K562 (cell line): Measurements from ENCODE around the gene EMC10. TPM values are rescaled to one million over a fixed set of nuclear protein-coding genes. Genes with fewer than 3 reads are reported as not detected.
A peak's percentile ranks its signal among the peaks of the same experiment; 100 is the strongest.

Source experiments
- ATAC-seq: fragments of 200-7000 bp; cut with Tn5 transposase; 3 replicates; pipeline ENCODE4 v1.9.1; 2020; ENCODE audit warnings: moderate library complexity
- BruUV-seq: library from RNA; stranded (reverse); fragments of 400-500 nt; replicated peaks from 2 replicates; lab custom pipeline; 2021; lab: Mats Ljungman, UMichigan
- CTCF ChIA-PET: fragments of 300-600 bp; formaldehyde crosslinking; extraction: SDS; loops from one replicate; lab custom pipeline; 2021; ENCODE audit warnings: low intra/inter-chr PET ratio; lab: Yijun Ruan, JAX
- POLR2A ChIA-PET: fragments of 300-600, 350-650 bp; sonication (Branson Sonifier 250); formaldehyde crosslinking; extraction: SDS; loops from one replicate; lab custom pipeline; 2021; ENCODE audit warnings: antibody characterized with exemption, inconsistent platforms; lab: Yijun Ruan, JAX
- DNase-seq, 4 experiments: peaks; one replicate each; pipeline versions ENCODE4 v3.0.0 to v3.0.0-alpha.2; 2011 to 2018; ENCODE audit warnings: low spot score in 3 of 4, mixed read lengths in 3 of 4; ENCODE audit errors: extremely low read depth in 1 of 4
- FAIRE-seq: peaks from 2 replicates; lab custom pipeline; 2011; peaks lifted over from hg19 to GRCh38; lab: Jason Lieb, UNC
- H2AFZ ChIP-seq: 2 replicates; pipeline ENCODE4 v1.6.0; 2011; ENCODE audit warnings: low read depth, low read length, control low read depth, inconsistent platforms
- H3K27ac ChIP-seq: fragments of 200-600 bp; 3 replicates; pipeline ENCODE4 v1.8.0; 2011; ENCODE audit warnings: low read depth, mild to moderate bottlenecking, control low read depth, inconsistent platforms, low read length, moderate library complexity, mixed read lengths; ENCODE audit errors: extremely low read depth
- H3K27me3 ChIP-seq, 2 experiments: fragments of 300-600 bp in 1 of 2; 2 replicates in 1 of 2; 3 replicates in 1 of 2; pipeline versions ENCODE4 v1.6.0 to v1.8.0; 2011; ENCODE audit warnings: inconsistent platforms in 2 of 2, low read length in 2 of 2, mild to moderate bottlenecking in 1 of 2, mixed read lengths in 1 of 2, moderate library complexity in 1 of 2; ENCODE audit not compliant: control insufficient read depth in 2 of 2, insufficient read depth in 2 of 2
- H3K36me3 ChIP-seq: fragments of 300-600 bp; 3 replicates; pipeline ENCODE4 v1.8.0; 2011; ENCODE audit warnings: mild to moderate bottlenecking, low read length, inconsistent platforms; ENCODE audit not compliant: control insufficient read depth, insufficient read depth
- H3K4me1 ChIP-seq, 2 experiments: fragments of 200-600 bp in 1 of 2; replicated peaks in 1 of 2; 2 replicates in 1 of 2; 3 replicates in 1 of 2; pipeline versions ENCODE4 v1.5.1 to v1.8.0; 2011; ENCODE audit warnings: inconsistent platforms in 2 of 2, low read length in 2 of 2, mild to moderate bottlenecking in 1 of 2, mixed read lengths in 1 of 2, moderate library complexity in 1 of 2; ENCODE audit not compliant: control insufficient read depth in 2 of 2, insufficient read depth in 2 of 2
- H3K4me2 ChIP-seq: 2 replicates; pipeline ENCODE4 v1.6.1; 2011; ENCODE audit warnings: low read length, control low read depth, inconsistent platforms, mixed read lengths; ENCODE audit not compliant: insufficient read depth
- H3K4me3 ChIP-seq: fragments of 200-600 bp; sonication (generic), shearing (Covaris generic); 2 replicates; pipeline ENCODE4 v1.5.1; 2016; ENCODE audit warnings: control low read depth, inconsistent platforms
- H3K79me2 ChIP-seq: fragments of 200-600 bp; 3 replicates; pipeline ENCODE4 v1.8.0; 2011; ENCODE audit warnings: low read length, inconsistent platforms; ENCODE audit not compliant: control insufficient read depth, insufficient read depth
- H3K9ac ChIP-seq, 2 experiments: 2 replicates each; pipeline versions ENCODE4 v1.6.0 to v1.6.1; 2011; ENCODE audit warnings: low read depth in 2 of 2, low read length in 2 of 2, control low read depth in 1 of 2, inconsistent platforms in 1 of 2, mild to moderate bottlenecking in 1 of 2, mixed read lengths in 1 of 2; ENCODE audit not compliant: insufficient read depth in 1 of 2
- H3K9me1 ChIP-seq: one replicate; pipeline ENCODE4 v1.6.0; 2011; ENCODE audit warnings: inconsistent platforms, mild to moderate bottlenecking, low read length, moderate library complexity; ENCODE audit not compliant: control insufficient read depth, insufficient read depth
- H3K9me3 ChIP-seq: replicated peaks from 2 replicates; pipeline ENCODE4 v1.5.1; 2011; ENCODE audit warnings: low read depth, low read length, inconsistent platforms; ENCODE audit not compliant: control insufficient read depth, insufficient read depth
- H4K20me1 ChIP-seq: replicated peaks from 2 replicates; pipeline ENCODE4 v1.6.1; 2011; ENCODE audit warnings: low read length, inconsistent platforms, mixed read lengths; ENCODE audit not compliant: control insufficient read depth, insufficient read depth
- ARID2 ChIP-seq: fragments of 450-650 bp; IDR thresholded peaks from 2 replicates; pipeline ENCODE4 v1.6.1; 2017; ENCODE audit warnings: antibody characterized with exemption, mild to moderate bottlenecking
- CAMTA2 ChIP-seq: fragments of 250-450 bp; sonication (Bioruptor Pico); conservative IDR thresholded peaks from 2 replicates; pipeline ENCODE4 v1.5.1; 2022
- CBX1 ChIP-seq: sonication (generic); IDR thresholded peaks from 2 replicates; pipeline ENCODE4 v1.6.1; 2016; ENCODE audit warnings: antibody characterized with exemption, low read depth, mild to moderate bottlenecking
- CHCHD3 ChIP-seq: fragments of 250-450 bp; sonication (Bioruptor Pico); IDR thresholded peaks from 2 replicates; pipeline ENCODE4 v2.1.2; 2022; ENCODE audit warnings: mild to moderate bottlenecking
- DPF2 ChIP-seq: fragments of 450-650 bp; IDR thresholded peaks from 2 replicates; pipeline ENCODE4 v1.6.1; 2016
- ELF1 ChIP-seq: fragments of 200-800 bp; sonication (Bioruptor generic); IDR thresholded peaks from 2 replicates; pipeline ENCODE4 v1.6.1; 2016; ENCODE audit warnings: missing genetic modification characterization, missing compliant biosample characterization
- ELF2 ChIP-seq: fragments of 250-450 bp; sonication (Bioruptor Pico); IDR thresholded peaks from 2 replicates; pipeline ENCODE4 v1.5.0; 2021; ENCODE audit warnings: mild to moderate bottlenecking
- ILF3 ChIP-seq: fragments of 450-650 bp; IDR thresholded peaks from 2 replicates; pipeline ENCODE4 v1.6.1; 2018; ENCODE audit warnings: antibody characterized with exemption, mild to moderate bottlenecking, moderate library complexity, borderline replicate concordance
- IRF2 ChIP-seq: sonication (generic); formaldehyde crosslinking; IDR thresholded peaks from 2 replicates; pipeline ENCODE4 v1.8.1; 2022; ENCODE audit warnings: mild to moderate bottlenecking, missing genetic modification reagents
- MEIS2 ChIP-seq: fragments of 450-650 bp; IDR thresholded peaks from 2 replicates; pipeline ENCODE4 v1.6.1; 2014; ENCODE audit warnings: mild to moderate bottlenecking; ENCODE audit not compliant: partially characterized antibody
- NFYB ChIP-seq: IDR thresholded peaks from 2 replicates; pipeline ENCODE4 v1.6.1; 2011; ENCODE audit warnings: mild to moderate bottlenecking, moderate library complexity; ENCODE audit not compliant: insufficient read length; ENCODE audit errors: extremely low read depth
- PHB2 ChIP-seq: fragments of 450-650 bp; IDR thresholded peaks from 2 replicates; pipeline ENCODE4 v1.6.1; 2017; ENCODE audit warnings: low read depth
- SMC3 ChIP-seq: conservative IDR thresholded peaks from 2 replicates; pipeline ENCODE4 v1.6.1; 2011; ENCODE audit warnings: low read depth, low read length, improper control_type of control experiment; ENCODE audit not compliant: insufficient read depth
- TRIM24 ChIP-seq, 2 experiments: fragments of 450-650 bp; IDR thresholded peaks; 2 replicates each; pipeline ENCODE4 v1.6.1; 2016
- ZC3H4 ChIP-seq: sonication (generic); formaldehyde crosslinking; IDR thresholded peaks from 2 replicates; pipeline ENCODE4 v1.9.0; 2021; ENCODE audit warnings: missing genetic modification reagents, borderline replicate concordance
- ZFP1 ChIP-seq: fragments of 450-650 bp; formaldehyde crosslinking; IDR thresholded peaks from 2 replicates; pipeline ENCODE4 v1.4.0; 2020; ENCODE audit warnings: mild to moderate bottlenecking, mixed read lengths
- ZFPM2 ChIP-seq: fragments of 250-450 bp; sonication (Bioruptor Pico); IDR thresholded peaks from 2 replicates; pipeline ENCODE4 v1.5.1; 2022; ENCODE audit warnings: mild to moderate bottlenecking
- ZNF12 ChIP-seq: sonication (generic); formaldehyde crosslinking; IDR thresholded peaks from 2 replicates; pipeline ENCODE4 v1.4.0; 2020; ENCODE audit warnings: mild to moderate bottlenecking, missing genetic modification reagents
- ZNF124 ChIP-seq: sonication (generic); formaldehyde crosslinking; IDR thresholded peaks from 2 replicates; pipeline ENCODE4 v1.8.1; 2022; ENCODE audit warnings: missing genetic modification reagents
- ZNF175 ChIP-seq: fragments of 200-800 bp; sonication (Bioruptor generic); IDR thresholded peaks from 2 replicates; pipeline ENCODE4 v1.6.1; 2016; ENCODE audit warnings: low read depth, mild to moderate bottlenecking, missing genetic modification characterization, missing compliant biosample characterization
- ZNF764 ChIP-seq: fragments of 250-450 bp; sonication (Bioruptor Pico); IDR thresholded peaks from 2 replicates; pipeline ENCODE4 v1.4.0; 2020; ENCODE audit warnings: low read depth, mild to moderate bottlenecking, moderate library complexity
- WGBS: fragments of 100-300 bp; shearing (Covaris generic); methylation state at CpG from one replicate; pipeline ENCODE4 v1.1.6; 2016; ENCODE audit warnings: low coverage, mixed read lengths; ENCODE audit not compliant: insufficient coverage; ENCODE audit errors: missing lambda C conversion rate; 5-methylcytosine and 5-hydroxymethylcytosine counted together
- in situ Hi-C: fragments of 300-500 bp; cut with MboI; formaldehyde crosslinking; loops from 4 replicates; pipeline ENCODE4 v1.15.0; 2018; ENCODE audit warnings: inconsistent platforms, mixed read lengths
- intact Hi-C: fragments of 100-400 bp; cut with micrococcal nuclease; formaldehyde crosslinking; loops from 2 replicates; pipeline ENCODE4 v1.14.2; 2022
- polyA plus RNA-seq, 8 experiments: library from polyadenylated mRNA; depleted of rRNA in 4 of 8; stranded (reverse) in 5 of 8; unstranded in 3 of 8; fragments of >200 nt; fragmentation: Nextera tagmentation in 2 of 8; fragmentation: Illumina TruSeq in 1 of 8; extraction: Ambion mirVana in 2 of 8; extraction: Trizol in 1 of 8; gene quantifications; 2 replicates each; pipeline versions ENCODE4 v1.2.1 to v1.2.3, GENCODE V29; 2011 to 2014; ENCODE audit warnings: inconsistent platforms in 1 of 8, missing spikeins in 1 of 8
- total RNA-seq, 7 experiments: library from RNA; depleted of rRNA in 6 of 7; stranded (reverse); fragments of >200 nt in 6 of 7; fragmentation: Illumina TruSeq in 2 of 7; extraction: Trizol in 2 of 7; gene quantifications; 2 replicates each; pipeline versions ENCODE4 v1.2.1 to v1.2.3, GENCODE V29; 2011 to 2021; ENCODE audit warnings: low replicate concordance in 1 of 7
- TF ChIP-seq, protein P1 (sequence below): sonication (generic); formaldehyde crosslinking; IDR thresholded peaks from 2 replicates; pipeline ENCODE4 v1.8.0; 2022; ENCODE audit warnings: mild to moderate bottlenecking, missing genetic modification reagents
- TF ChIP-seq, protein P2 (sequence below): fragments of 250-450 bp; sonication (Bioruptor Pico); IDR thresholded peaks from 2 replicates; pipeline ENCODE4 v1.5.0; 2021

Gene EMC10
- total and polyA plus RNA-seq, 9 of the 15 experiments (the other 6 are each of a cell fraction or from before 2014, with no cell fraction given): 1.4 to 46.0 (median 13.1) TPM

DNA sequence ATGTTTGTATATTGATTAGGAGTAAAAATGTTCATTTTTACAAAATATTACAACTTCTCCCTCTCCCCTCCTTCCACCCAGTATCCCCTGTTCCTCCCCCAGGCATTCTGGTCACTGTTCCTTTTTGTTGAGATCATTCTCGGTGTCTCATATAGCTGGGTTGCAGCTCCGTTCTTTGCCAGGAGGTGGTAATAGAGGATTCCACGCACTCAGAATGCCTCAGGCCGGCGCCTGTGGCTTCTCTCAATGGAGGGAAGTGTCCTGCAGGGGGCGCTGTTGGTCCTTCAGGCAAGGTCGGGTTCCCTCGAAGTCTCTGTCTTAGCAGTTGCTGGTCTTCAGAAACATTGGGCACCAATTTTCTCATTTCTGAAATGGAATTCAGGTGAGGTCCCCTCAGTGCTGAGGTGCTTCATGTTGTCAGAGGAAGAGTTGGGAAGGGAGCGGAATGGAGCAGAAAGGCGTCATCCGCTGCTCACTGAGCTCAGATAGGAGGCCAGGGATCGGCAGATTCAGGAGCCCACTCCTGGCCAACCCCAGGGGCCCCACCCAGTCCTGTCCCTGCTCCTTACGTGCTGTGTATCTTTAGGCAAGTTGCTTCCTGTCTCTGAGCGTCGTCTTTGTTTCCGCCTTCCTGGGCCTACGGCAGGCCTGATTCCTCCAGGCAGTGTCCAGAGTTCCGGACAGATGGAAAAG is 10.7 kb downstream of the EMC10 start:
- BruUV-seq: no TSS peak
- peaks cover 9% of the 10 kb centered on the region for H3K9me3 ChIP-seq
- POLR2A ChIA-PET: interaction anchor here (0.5 kb wide), 1 partner anchor 75 kb away, joined by 3 read pairs; no protein-coding TSS in a partner anchor
- peak; percentile 83 for ATAC-seq
- intact Hi-C loops (no loop called here), in situ Hi-C loops (no loop called here)
- H3K79me2 ChIP-seq: no peaks in the 10 kb centered on the region
- no peak overlapping the region for H3K4me2 ChIP-seq
- H3K9ac ChIP-seq: no peak overlapping the region
- H2AFZ ChIP-seq: no peak overlapping the region
- H3K27me3 ChIP-seq: peaks cover 0 to 10% of the 10 kb centered on the region in 2 experiments; a peak in 2 of 5 replicates
- peak; percentile 58 to 81 (median 72) for DNase-seq
- no peaks in the 10 kb centered on the region for H4K20me1 ChIP-seq
- H3K36me3 ChIP-seq: peaks cover 13% of the 10 kb centered on the region; the same call in 2 of the 3 replicates
- 57% methylated on average over 16 of the region's 18 CpGs for WGBS
- peak; percentile 84 for FAIRE-seq
- H3K9me1 ChIP-seq: no peaks in the 10 kb centered on the region
- no peak overlapping the region for H3K27ac ChIP-seq
- H3K4me1 ChIP-seq: peaks cover 0 to 23% of the 10 kb centered on the region in 2 experiments; a peak in 3 of 5 replicates
- CTCF ChIA-PET: interaction anchor here (0.6 kb wide), 1 partner anchor 24 kb away, joined by 5 read pairs; the partner anchor contains the start of gene JOSD2
- no peak overlapping the region for H3K4me3 ChIP-seq
- TF ChIP-seq ELF1 (tag) (no peak), ZNF175 (CRISPR knock-in tag) (no peak), ZNF124 (CRISPR knock-in tag) (no peak), ARID2 (no peak), PHB2 (no peak), MEIS2 (no peak), NFYB (no peak), ELF2 (CRISPR knock-in tag) (no peak), ZFPM2 (CRISPR knock-in tag) (no peak), ZC3H4 (CRISPR knock-in tag) (no peak), DPF2 (no peak), SMC3 (0 out of 2 replicates have a peak, but pooled peaks have one; percentile 13), CAMTA2 (CRISPR knock-in tag) (no peak), ILF3 (no peak), CHCHD3 (no peak), IRF2 (CRISPR knock-in tag) (no peak), ZFP1 (CRISPR knock-in tag) (no peak), ZNF12 (CRISPR knock-in tag) (no peak), ZNF764 (CRISPR knock-in tag) (peak; percentile 99), CBX1 (peak; percentile 84; the same call in 1 of the 2 replicates), TRIM24 (IDR thresholded peaks at IDR 0.05) (peak in 1 of 2 experiments; percentile 47; a peak in 1 of 4 replicates)
- TF ChIP-seq, protein P1, sequence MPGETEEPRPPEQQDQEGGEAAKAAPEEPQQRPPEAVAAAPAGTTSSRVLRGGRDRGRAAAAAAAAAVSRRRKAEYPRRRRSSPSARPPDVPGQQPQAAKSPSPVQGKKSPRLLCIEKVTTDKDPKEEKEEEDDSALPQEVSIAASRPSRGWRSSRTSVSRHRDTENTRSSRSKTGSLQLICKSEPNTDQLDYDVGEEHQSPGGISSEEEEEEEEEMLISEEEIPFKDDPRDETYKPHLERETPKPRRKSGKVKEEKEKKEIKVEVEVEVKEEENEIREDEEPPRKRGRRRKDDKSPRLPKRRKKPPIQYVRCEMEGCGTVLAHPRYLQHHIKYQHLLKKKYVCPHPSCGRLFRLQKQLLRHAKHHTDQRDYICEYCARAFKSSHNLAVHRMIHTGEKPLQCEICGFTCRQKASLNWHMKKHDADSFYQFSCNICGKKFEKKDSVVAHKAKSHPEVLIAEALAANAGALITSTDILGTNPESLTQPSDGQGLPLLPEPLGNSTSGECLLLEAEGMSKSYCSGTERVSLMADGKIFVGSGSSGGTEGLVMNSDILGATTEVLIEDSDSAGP (CRISPR knock-in tag): no peak
- TF ChIP-seq, protein P2, sequence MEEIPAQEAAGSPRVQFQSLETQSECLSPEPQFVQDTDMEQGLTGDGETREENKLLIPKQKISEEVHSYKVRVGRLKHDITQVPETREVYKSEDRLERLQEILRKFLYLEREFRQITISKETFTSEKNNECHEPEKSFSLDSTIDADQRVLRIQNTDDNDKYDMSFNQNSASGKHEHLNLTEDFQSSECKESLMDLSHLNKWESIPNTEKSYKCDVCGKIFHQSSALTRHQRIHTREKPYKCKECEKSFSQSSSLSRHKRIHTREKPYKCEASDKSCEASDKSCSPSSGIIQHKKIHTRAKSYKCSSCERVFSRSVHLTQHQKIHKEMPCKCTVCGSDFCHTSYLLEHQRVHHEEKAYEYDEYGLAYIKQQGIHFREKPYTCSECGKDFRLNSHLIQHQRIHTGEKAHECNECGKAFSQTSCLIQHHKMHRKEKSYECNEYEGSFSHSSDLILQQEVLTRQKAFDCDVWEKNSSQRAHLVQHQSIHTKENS (CRISPR knock-in tag): no peak
